GM19463 (cell line): ENCODE data around the gene CANX.

Experiments
- ATAC-seq: cut with Tn5 transposase; IDR thresholded peaks from one replicate; pipeline ENCODE4 v1.9.1; 2021; ENCODE audit warnings: mild to moderate bottlenecking, moderate library complexity; ENCODE audit not compliant: unreplicated experiment

Gene CANX

GRCh38 chr5:179749857-179750508 is 51.2 kb downstream of the CANX start:
- ATAC-seq, result no peak

- no peak for ATAC-seq
Observed at GRCh38 chr5:179753971-179754370, 55.2 kb downstream of the CANX start.

- no peak for ATAC-seq
Observed at GRCh38 chr5:179755022-179755421, 56.3 kb downstream of the CANX start.

GRCh38 chr5:179758955-179759354 is 60.2 kb downstream of the CANX start:
- ATAC-seq, result no peak

GRCh38 chr5:179759581-179760551 is 61.1 kb downstream of the CANX start:
- ATAC-seq, result peak; percentile 67

- no peak for ATAC-seq
Observed at GRCh38 chr5:179762079-179762780, 63.5 kb downstream of the CANX start.

- no peak for ATAC-seq
Observed at GRCh38 chr5:179762781-179763176, 64.0 kb downstream of the CANX start.

GRCh38 chr5:179763215-179763945 is 64.6 kb downstream of the CANX start:
- peak; percentile 55 for ATAC-seq

GRCh38 chr5:179764056-179764455 is 65.3 kb downstream of the CANX start:
- ATAC-seq, result no peak

- no peak for ATAC-seq
Observed at GRCh38 chr5:179765400-179765799, 66.6 kb downstream of the CANX start.

GRCh38 chr5:179766021-179766725 is 67.4 kb downstream of the CANX start:
- no peak for ATAC-seq

GRCh38 chr5:179766726-179767455 is 68.1 kb downstream of the CANX start:
- ATAC-seq, result no peak

- ATAC-seq, result no peak
Observed at GRCh38 chr5:179767496-179768100, 68.8 kb downstream of the CANX start.

- no peak for ATAC-seq
Observed at GRCh38 chr5:179768326-179769085, 69.7 kb downstream of the CANX start.

GRCh38 chr5:179769271-179769670 is 70.5 kb downstream of the CANX start:
- no peak for ATAC-seq

- ATAC-seq, result no peak
Observed at GRCh38 chr5:179769796-179770195, 71.0 kb downstream of the CANX start.

- ATAC-seq, result no peak
Observed at GRCh38 chr5:179771311-179771895, 72.6 kb downstream of the CANX start.

- no peak for ATAC-seq
Observed at GRCh38 chr5:179772351-179772750, 73.6 kb downstream of the CANX start.
